Prostate gland (tissue), 2 donors: ENCODE results near the gene TMEM120A.

Experiments
- CTCF ChIP-seq, 4 experiments: fragments of 200-600 bp in 2 of 4; fragments of 450-650 bp in 2 of 4; sonication (generic) in 2 of 4; IDR thresholded peaks; 1 replicate in 3 of 4; 2 replicates in 1 of 4; pipeline ENCODE4 v1.5.1; 2016 to 2019; ENCODE audit warnings: antibody characterized with exemption in 4 of 4, mild to moderate bottlenecking in 2 of 4, moderate library complexity in 2 of 4
- POLR2A ChIP-seq: fragments of 450-650 bp; IDR thresholded peaks from one replicate; pipeline ENCODE4 v1.6.1; 2016; ENCODE audit warnings: antibody characterized with exemption, mild to moderate bottlenecking
- POLR2AphosphoS5 ChIP-seq: sonication (generic); formaldehyde crosslinking; IDR thresholded peaks from one replicate; pipeline ENCODE4 v1.6.1; 2017; ENCODE audit warnings: antibody characterized with exemption

DNA sequence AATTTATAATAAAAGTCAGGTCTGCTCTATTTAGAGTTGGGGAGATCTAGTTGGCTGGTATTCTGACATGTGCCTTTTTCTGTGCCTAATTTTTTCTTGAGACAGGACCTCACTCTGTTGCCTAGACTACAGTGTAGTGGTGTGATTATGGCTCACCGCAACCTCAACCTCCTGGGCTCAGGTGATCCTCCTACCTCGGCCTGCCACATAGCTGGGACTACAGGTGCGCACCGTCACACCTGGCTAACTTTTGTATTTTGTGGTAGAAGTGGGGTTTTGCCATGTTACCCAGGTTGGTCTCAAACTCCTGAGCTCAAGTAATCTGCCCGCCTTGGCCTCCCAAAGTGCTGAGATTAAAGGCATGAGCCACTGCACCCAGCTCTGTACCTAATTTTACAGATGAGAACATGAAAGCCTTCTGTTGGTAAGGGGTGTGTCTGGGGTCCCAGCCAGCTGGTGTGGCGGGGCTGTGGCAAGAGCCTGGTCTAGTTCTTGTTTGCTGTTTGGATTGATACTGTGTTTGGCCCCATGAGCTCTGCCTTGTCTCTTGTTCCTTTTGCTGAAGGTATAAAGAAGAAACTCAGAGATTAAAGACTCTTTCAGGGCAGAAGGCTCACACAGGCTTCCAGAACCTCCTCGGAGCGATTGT lies 48.1 kb downstream of the TMEM120A start:
- TF ChIP-seq CTCF (IDR thresholded peaks at IDR 0.05) (no peak), POLR2AphosphoS5 (no peak), POLR2A (no peak)
